ENCODE data around the gene JAGN1. TPM values are rescaled to one million over a fixed set of nuclear protein-coding genes. Genes with fewer than 3 reads are reported as not detected.
"Not testable (repeated sequence)": the region's sequence is repeated elsewhere in the genome, so short reads cannot be mapped to it uniquely, and the experiment has no call there.

JAGN1 gene
- total RNA-seq, 6 experiments from 2014 or later: 20.5 to 40.6 (median 26.5) TPM

- TF ChIP-seq POLR2A (IDR thresholded peaks at IDR 0.05) (no peak), CTCF (IDR thresholded peaks at IDR 0.05) (no peak)
- Histone ChIP-seq H3K4me1 (peaks cover 0 to 39% (median 9%) of the 10 kb centered on the region in 4 donors), H3K27me3 (no peaks in the 10 kb centered on the region), H3K9me3 (no peaks in the 10 kb centered on the region), H3K4me3 (no peak overlapping the region), H3K36me3 (peaks cover 0 to 10% (median 0%) of the 10 kb centered on the region in 4 donors), H3K27ac (no peak overlapping the region)
- WGBS (ENCODE audit: insufficient coverage, low coverage, low lambda C conversion rate, missing lambda C conversion rate): 33% methylated on average over 1 of the region's 1 CpG
- no peak for DNase-seq
- intact Hi-C loops (cut with DNase I): no loop called here
- ATAC-seq: no peak
Observed at GRCh38 chr3:9893739-9894138, 3.3 kb downstream of the JAGN1 start.

GRCh38 chr3:9895715-9896114, 5.3 kb downstream of the JAGN1 start:
- ATAC-seq; intact Hi-C loops (cut with DNase I); DNase-seq; H3K36me3 ChIP-seq; H3K9me3 ChIP-seq; H3K4me3 ChIP-seq; H3K27ac ChIP-seq; H3K27me3 ChIP-seq: not testable (repeated sequence)
- H3K4me1 ChIP-seq: peaks cover 0 to 40% (median 9%) of the 10 kb centered on the region in 4 donors
- 86% methylated on average over 1 of the region's 3 CpGs for WGBS (ENCODE audit: insufficient coverage, low coverage, low lambda C conversion rate, missing lambda C conversion rate)

- peak; percentile 34 to 70 (median 57) for ATAC-seq
Observed at GRCh38 chr3:9896755-9897407, 6.5 kb downstream of the JAGN1 start.

GRCh38 chr3:9897408-9898372, 7.3 kb downstream of the JAGN1 start:
- H3K27ac ChIP-seq: peak overlapping the region; percentile 28 to 69 (median 61)
- DNase-seq: peak; percentile 52 to 87 (median 80)
- WGBS (ENCODE audit: insufficient coverage, low coverage, low lambda C conversion rate, missing lambda C conversion rate): 11% methylated on average over 3 of the region's 4 CpGs
- no peak for TF ChIP-seq CTCF (IDR thresholded peaks at IDR 0.05)
- no peak for TF ChIP-seq POLR2A (IDR thresholded peaks at IDR 0.05)
- peaks cover 0 to 40% (median 9%) of the 10 kb centered on the region in 4 donors for H3K4me1 ChIP-seq
- H3K27me3 ChIP-seq: no peaks in the 10 kb centered on the region
- peak overlapping the region in 1 of 3 donors; percentile 8 for H3K4me3 ChIP-seq
- peak; percentile 83 to 89 (median 84) for ATAC-seq
- intact Hi-C loops (cut with DNase I): no loop called here
- H3K36me3 ChIP-seq: peaks cover 0 to 8% (median 0%) of the 10 kb centered on the region in 4 donors
- no peaks in the 10 kb centered on the region for H3K9me3 ChIP-seq

More at GRCh38 chr3:9896755-9897407, 6.5 kb downstream of the JAGN1 start:
- Histone ChIP-seq H3K4me1 (peaks cover 0 to 40% (median 7%) of the 10 kb centered on the region in 4 donors), H3K27ac (peak overlapping the region; percentile 28 to 69 (median 61))
- 39% methylated on average over 8 of the region's 10 CpGs for WGBS (ENCODE audit: insufficient coverage, low coverage, low lambda C conversion rate, missing lambda C conversion rate)
- DNase-seq: peak; percentile 26 to 67 (median 65)
- intact Hi-C loops (cut with DNase I); H3K27me3 ChIP-seq; H3K9me3 ChIP-seq; H3K36me3 ChIP-seq; H3K4me3 ChIP-seq: not testable (repeated sequence)

- Histone ChIP-seq H3K9me3 (no peaks in the 10 kb centered on the region), H3K36me3 (no peaks in the 10 kb centered on the region), H3K27me3 (no peaks in the 10 kb centered on the region), H3K4me3 (peak overlapping the region in 1 of 3 donors; percentile 8), H3K4me1 (peaks cover 0 to 49% (median 13%) of the 10 kb centered on the region in 4 donors), H3K27ac (peak overlapping the region in 2 of 3 donors; percentile 60 to 69)
- ATAC-seq: peak; percentile 4 to 30 (median 11)
- intact Hi-C loops (cut with DNase I): no loop called here
- 25% methylated on average over 8 of the region's 8 CpGs for WGBS (ENCODE audit: insufficient coverage, low coverage, low lambda C conversion rate, missing lambda C conversion rate)
- peak in 2 of 3 donors; percentile 62 to 63 for DNase-seq
- TF ChIP-seq POLR2A (IDR thresholded peaks at IDR 0.05) (no peak), CTCF (IDR thresholded peaks at IDR 0.05) (no peak)
Observed at GRCh38 chr3:9898467-9899241, 8.2 kb downstream of the JAGN1 start.
